NB4 (cell line): Measurements from ENCODE around the gene DTNBP1.

Source experiments
- CTCF ChIP-seq: IDR thresholded peaks from one replicate; pipeline ENCODE4 v1.5.1; 2012; ENCODE audit warnings: low read depth, low read length
- MAX ChIP-seq: IDR thresholded peaks from 2 replicates; pipeline ENCODE4 v1.6.1; 2011; ENCODE audit warnings: low read depth, low read length
- POLR2A ChIP-seq: IDR thresholded peaks from 2 replicates; pipeline ENCODE4 v1.6.1; 2011; ENCODE audit warnings: mild to moderate bottlenecking; ENCODE audit not compliant: insufficient read length; ENCODE audit errors: extremely low read depth

DNA sequence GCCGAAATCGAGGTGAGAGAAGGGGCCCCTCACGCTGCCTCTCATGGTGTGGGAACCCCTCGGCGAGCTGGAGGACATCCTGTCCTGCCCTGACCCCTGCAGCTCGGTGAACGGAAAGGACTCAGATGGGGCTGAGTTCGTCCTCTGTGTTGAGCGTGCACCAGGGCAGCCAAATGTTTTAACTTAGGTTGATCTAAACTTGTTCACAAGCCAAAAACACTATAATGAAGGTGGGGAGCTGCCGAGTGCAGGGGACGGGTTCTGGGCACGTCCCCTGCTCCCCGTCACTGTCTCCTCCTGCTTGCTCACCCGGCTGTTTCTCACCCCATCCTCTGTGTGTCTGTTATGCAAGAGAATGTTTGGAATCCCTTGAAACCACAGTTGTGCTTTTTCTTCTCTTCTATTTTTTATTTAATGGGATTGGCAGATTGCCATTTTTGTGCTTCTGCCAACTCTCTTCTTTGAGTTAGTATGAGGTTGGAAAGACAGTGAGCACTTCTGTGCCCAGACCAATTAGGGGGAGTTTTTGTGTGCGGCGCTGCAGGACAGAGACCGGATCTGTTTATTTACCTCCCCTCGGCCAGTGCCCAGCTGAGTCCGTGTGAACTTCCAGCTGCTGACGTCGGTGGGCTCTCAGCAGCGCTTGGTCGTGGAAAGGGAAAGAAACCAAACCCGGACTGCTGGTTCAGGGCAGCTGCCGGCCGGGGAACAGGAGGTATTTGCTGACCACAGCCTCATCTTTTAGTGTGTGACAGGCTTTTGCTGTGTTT, 158.1 kb downstream of the DTNBP1 start:
- TF ChIP-seq POLR2A (no peak), CTCF (no peak), MAX (no peak)
